Measurements from ENCODE around the gene CNTN5. TPM values are rescaled to one million over a fixed set of nuclear protein-coding genes. Genes with fewer than 3 reads are reported as not detected.

CNTN5 gene
- total RNA-seq, 2 donors from 2014 or later: 0.85 to 4.2 TPM

DNA sequence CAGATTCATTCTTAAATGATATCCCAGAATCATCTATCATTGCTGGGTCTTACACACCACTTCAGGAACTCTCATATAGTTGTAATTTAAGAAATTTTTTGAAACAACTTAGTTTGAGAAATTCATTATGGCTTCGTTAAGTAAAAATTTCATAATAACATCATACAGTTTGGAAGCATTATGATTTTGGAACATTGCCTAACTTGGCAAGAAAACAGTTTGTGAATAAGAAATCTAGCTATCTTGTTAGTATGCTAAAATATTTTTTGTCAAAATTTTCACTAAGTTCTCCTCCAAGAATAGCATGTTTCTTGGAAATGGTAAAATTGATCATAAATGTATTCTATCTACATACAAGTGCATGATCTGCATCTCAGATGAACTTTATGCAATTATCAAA lies 217.7 kb downstream of the CNTN5 start:
- no peaks in the 10 kb centered on the region for H3K27me3 ChIP-seq (replicated peaks; ENCODE audit: insufficient read depth)
- no peak overlapping the region for H3K27ac ChIP-seq
- no peak for DNase-seq (ENCODE audit: low spot score)
- TF ChIP-seq, protein P1, sequence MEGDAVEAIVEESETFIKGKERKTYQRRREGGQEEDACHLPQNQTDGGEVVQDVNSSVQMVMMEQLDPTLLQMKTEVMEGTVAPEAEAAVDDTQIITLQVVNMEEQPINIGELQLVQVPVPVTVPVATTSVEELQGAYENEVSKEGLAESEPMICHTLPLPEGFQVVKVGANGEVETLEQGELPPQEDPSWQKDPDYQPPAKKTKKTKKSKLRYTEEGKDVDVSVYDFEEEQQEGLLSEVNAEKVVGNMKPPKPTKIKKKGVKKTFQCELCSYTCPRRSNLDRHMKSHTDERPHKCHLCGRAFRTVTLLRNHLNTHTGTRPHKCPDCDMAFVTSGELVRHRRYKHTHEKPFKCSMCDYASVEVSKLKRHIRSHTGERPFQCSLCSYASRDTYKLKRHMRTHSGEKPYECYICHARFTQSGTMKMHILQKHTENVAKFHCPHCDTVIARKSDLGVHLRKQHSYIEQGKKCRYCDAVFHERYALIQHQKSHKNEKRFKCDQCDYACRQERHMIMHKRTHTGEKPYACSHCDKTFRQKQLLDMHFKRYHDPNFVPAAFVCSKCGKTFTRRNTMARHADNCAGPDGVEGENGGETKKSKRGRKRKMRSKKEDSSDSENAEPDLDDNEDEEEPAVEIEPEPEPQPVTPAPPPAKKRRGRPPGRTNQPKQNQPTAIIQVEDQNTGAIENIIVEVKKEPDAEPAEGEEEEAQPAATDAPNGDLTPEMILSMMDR (IDR thresholded peaks at IDR 0.05): no peak
- no peak for ATAC-seq (ENCODE audit: insufficient number of reproducible peaks, low FRiP score, low read depth)
- no peaks in the 10 kb centered on the region for H3K4me1 ChIP-seq (ENCODE audit: control insufficient read depth in 1 of 2, low read depth in 2 of 2)
- H3K4me3 ChIP-seq: no peak overlapping the region
- no peaks in the 10 kb centered on the region for H3K36me3 ChIP-seq
- H3K9me3 ChIP-seq: no peaks in the 10 kb centered on the region

DNA sequence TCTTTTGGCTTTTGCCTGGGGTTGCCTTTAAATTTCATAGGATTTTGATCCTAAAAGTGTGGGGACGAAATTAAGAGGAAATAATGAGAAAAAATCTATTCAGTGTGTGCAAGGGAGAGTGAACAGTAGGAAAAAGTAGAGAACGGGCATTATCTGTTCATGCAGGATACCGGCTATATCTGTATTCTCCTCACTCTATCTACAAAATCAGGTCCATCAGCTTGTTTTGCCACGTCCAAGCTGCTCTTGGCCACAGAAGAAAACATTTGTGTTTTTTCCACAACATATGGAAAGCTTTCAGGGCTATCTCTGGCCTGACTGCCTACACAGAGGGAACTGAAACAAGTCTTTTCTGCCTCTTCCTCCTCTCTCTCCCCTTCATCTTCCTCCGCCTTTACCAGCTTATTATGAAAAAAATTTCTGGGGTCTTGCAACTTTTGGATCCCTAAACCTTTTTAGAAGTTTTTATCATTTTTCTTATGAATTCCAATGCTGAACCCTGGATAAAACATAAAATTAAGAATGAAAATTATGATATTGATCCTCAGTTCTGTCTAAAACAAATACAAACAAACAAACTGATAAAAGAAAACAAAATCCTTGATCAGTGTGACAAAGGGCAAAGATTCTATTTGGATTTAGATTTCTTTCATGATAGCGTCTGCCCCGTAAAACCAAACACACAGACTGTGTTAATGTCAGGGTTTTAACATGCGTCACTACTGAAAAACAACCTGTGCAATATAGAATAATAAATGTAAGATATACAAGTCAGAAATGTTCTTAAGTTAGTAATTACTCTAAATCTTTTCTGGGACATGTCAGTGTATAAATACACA lies 219.7 kb downstream of the CNTN5 start:
- TF ChIP-seq, protein P1 (IDR thresholded peaks at IDR 0.05): no peak
- H3K4me3 ChIP-seq: no peak overlapping the region
- no peak overlapping the region for H3K27ac ChIP-seq
- no peak for ATAC-seq (ENCODE audit: insufficient number of reproducible peaks, low FRiP score, low read depth)
- no peaks in the 10 kb centered on the region for H3K36me3 ChIP-seq
- H3K4me1 ChIP-seq (ENCODE audit: control insufficient read depth in 1 of 2, low read depth in 2 of 2): no peaks in the 10 kb centered on the region
- no peaks in the 10 kb centered on the region for H3K27me3 ChIP-seq (replicated peaks; ENCODE audit: insufficient read depth)
- no peaks in the 10 kb centered on the region for H3K9me3 ChIP-seq
- DNase-seq (ENCODE audit: low spot score): no peak

DNA sequence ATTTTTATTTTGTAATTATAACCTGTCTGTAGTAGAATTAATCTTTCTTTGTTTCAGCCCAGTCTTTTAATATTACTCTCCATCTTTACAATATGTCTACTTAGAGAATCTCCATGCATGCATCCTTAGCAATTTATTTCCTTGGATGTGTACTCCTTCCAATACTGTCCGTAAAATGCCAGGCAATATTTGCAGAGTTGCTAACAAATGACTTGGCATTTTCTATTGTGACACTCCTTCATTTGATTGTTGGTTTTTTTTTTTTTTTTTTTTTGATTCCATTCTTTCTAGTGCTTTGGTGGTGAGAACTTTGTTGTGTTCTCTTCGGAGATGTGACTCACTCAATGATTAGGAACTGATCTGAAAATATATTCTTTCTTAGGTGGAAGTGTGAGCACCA lies 220.3 kb downstream of the CNTN5 start:
- H3K9me3 ChIP-seq: no peaks in the 10 kb centered on the region
- no peaks in the 10 kb centered on the region for H3K36me3 ChIP-seq
- no peaks in the 10 kb centered on the region for H3K27me3 ChIP-seq (replicated peaks; ENCODE audit: insufficient read depth)
- TF ChIP-seq, protein P1 (IDR thresholded peaks at IDR 0.05): no peak
- DNase-seq (ENCODE audit: low spot score) (no peak), ATAC-seq (ENCODE audit: insufficient number of reproducible peaks, low FRiP score, low read depth) (no peak)
- H3K27ac ChIP-seq: no peak overlapping the region
- H3K4me1 ChIP-seq (ENCODE audit: control insufficient read depth in 1 of 2, low read depth in 2 of 2): no peaks in the 10 kb centered on the region
- H3K4me3 ChIP-seq: no peak overlapping the region

DNA sequence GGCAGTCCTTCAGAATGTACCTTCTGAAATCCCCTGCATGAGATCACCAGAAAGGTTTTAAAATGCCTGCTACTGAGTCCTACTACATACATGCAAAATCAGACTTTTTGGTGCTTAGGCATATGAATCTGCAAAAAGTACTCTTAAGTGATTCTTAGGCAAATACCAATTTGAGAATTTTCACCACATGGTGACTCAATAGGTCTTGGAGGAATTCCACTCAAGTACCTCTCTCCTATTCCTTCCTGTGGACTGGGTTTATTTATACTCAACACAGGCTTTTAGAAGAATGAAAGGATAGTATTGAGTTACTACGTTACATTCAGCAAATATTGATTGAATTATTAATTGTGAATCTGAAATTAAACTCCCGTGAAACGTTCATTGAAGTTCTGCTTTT lies 223.9 kb downstream of the CNTN5 start:
- DNase-seq (ENCODE audit: low spot score) (no peak), ATAC-seq (ENCODE audit: insufficient number of reproducible peaks, low FRiP score, low read depth) (no peak)
- no peak overlapping the region for H3K4me3 ChIP-seq
- H3K9me3 ChIP-seq: no peaks in the 10 kb centered on the region
- TF ChIP-seq, protein P1 (IDR thresholded peaks at IDR 0.05): no peak
- H3K4me1 ChIP-seq (ENCODE audit: control insufficient read depth in 1 of 2, low read depth in 2 of 2): no peaks in the 10 kb centered on the region
- H3K36me3 ChIP-seq: no peaks in the 10 kb centered on the region
- no peak overlapping the region for H3K27ac ChIP-seq
- no peaks in the 10 kb centered on the region for H3K27me3 ChIP-seq (replicated peaks; ENCODE audit: insufficient read depth)

DNA sequence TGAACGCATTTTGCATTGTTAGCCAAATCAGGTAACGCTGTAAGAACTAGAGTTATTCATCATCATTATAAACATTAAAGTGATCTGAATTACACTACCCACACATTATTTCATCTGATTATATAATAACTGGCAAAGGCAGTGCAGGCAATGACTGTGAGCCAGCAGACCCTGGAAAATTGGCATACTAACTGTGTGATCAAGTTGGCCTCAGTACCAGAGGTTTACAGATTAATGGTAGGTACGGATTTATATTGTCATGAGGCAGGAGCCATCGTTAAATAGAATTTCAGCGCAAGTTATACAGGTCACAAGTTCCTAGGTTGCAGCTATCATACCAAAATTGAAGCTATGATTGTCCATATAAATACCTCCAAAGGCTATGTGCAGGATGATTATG lies 225.4 kb downstream of the CNTN5 start:
- H3K4me3 ChIP-seq: no peak overlapping the region
- no peaks in the 10 kb centered on the region for H3K9me3 ChIP-seq
- no peaks in the 10 kb centered on the region for H3K36me3 ChIP-seq
- H3K4me1 ChIP-seq (ENCODE audit: control insufficient read depth in 1 of 2, low read depth in 2 of 2): no peaks in the 10 kb centered on the region
- TF ChIP-seq, protein P1 (IDR thresholded peaks at IDR 0.05): no peak
- no peak overlapping the region for H3K27ac ChIP-seq
- DNase-seq (ENCODE audit: low spot score): no peak
- no peaks in the 10 kb centered on the region for H3K27me3 ChIP-seq (replicated peaks; ENCODE audit: insufficient read depth)
- ATAC-seq (ENCODE audit: insufficient number of reproducible peaks, low FRiP score, low read depth): no peak

Measured in thoracic aorta (tissue), 2 donors.